Kidney (tissue), 14 donors: ENCODE results near the gene ELOVL7. TPM values are rescaled to one million over a fixed set of nuclear protein-coding genes. Genes with fewer than 3 reads are reported as not detected.

Source experiments
- DNase-seq, 5 donors: peaks; one replicate each; pipeline ENCODE4 v3.0.0-alpha.2; 2013 to 2020
- FAIRE-seq: peaks from 2 replicates; lab custom pipeline; 2012; peaks lifted over from hg19 to GRCh38; lab: Jason Lieb, UNC
- H3K27ac ChIP-seq, 2 donors: one replicate each; pipeline ENCODE4 v1.7.0; 2013; ENCODE audit warnings: low read depth in 2 of 2, low read length in 2 of 2, inconsistent platforms in 1 of 2
- H3K27me3 ChIP-seq: one replicate; pipeline ENCODE4 v1.7.1; 2013; ENCODE audit warnings: low read length, inconsistent platforms; ENCODE audit not compliant: control insufficient read depth, insufficient read depth
- H3K36me3 ChIP-seq, 3 donors: one replicate each; pipeline versions ENCODE4 v1.7.0 to v1.7.1; 2013; ENCODE audit warnings: low read length in 3 of 3, control low read depth in 1 of 3, inconsistent platforms in 1 of 3; ENCODE audit not compliant: insufficient read depth in 3 of 3, control insufficient read depth in 2 of 3
- H3K4me1 ChIP-seq, 3 donors: one replicate each; pipeline versions ENCODE4 v1.7.0 to v1.7.1; 2013; ENCODE audit warnings: low read length in 3 of 3, inconsistent platforms in 1 of 3, low read depth in 1 of 3; ENCODE audit not compliant: control insufficient read depth in 2 of 3, insufficient read depth in 2 of 3
- H3K4me3 ChIP-seq, 3 donors: one replicate each; pipeline versions ENCODE4 v1.7.0 to v1.8.1; 2013; ENCODE audit warnings: low read length in 3 of 3, control low read depth in 1 of 3, inconsistent platforms in 1 of 3
- H3K9ac ChIP-seq, 3 donors: one replicate each; pipeline versions ENCODE4 v1.7.0 to v1.7.1; 2013; ENCODE audit warnings: low read length in 3 of 3, control low read depth in 1 of 3, inconsistent platforms in 1 of 3
- H3K9me3 ChIP-seq, 3 donors: one replicate each; pipeline versions ENCODE4 v1.7.0 to v1.7.1; 2013; ENCODE audit warnings: low read length in 3 of 3, control low read depth in 1 of 3, inconsistent platforms in 1 of 3; ENCODE audit not compliant: control insufficient read depth in 2 of 3, insufficient read depth in 1 of 3
- intact Hi-C: fragments of 100-400 bp; cut with DNase I; formaldehyde crosslinking; loops from one replicate; pipeline ENCODE4 v1.11.1; 2022
- polyA plus RNA-seq: library from polyadenylated mRNA; stranded (reverse); fragments of 350-450 nt; fragmentation: Illumina TruSeq; extraction: RNeasy Lipid Tissue Mini Kit (QIAGEN cat#74804); gene quantifications from one replicate; pipeline ENCODE4 v1.2.3, GENCODE V29; 2014; ENCODE audit warnings: low read depth, low replicate concordance; ENCODE audit not compliant: insufficient read depth
- total RNA-seq: library from RNA; stranded (reverse); fragmentation: NEBNext Ultra II Directional; extraction: Animal tissue kit (Norgen Biotek cat#: 25700); gene quantifications from one replicate; pipeline ENCODE4 v1.2.1, GENCODE V29; 2021
- TF ChIP-seq, protein P1 (sequence below): IDR thresholded peaks from 3 replicates; pipeline ENCODE4 v1.5.1; 2012; ENCODE audit warnings: mild to moderate bottlenecking, moderate library complexity, borderline replicate concordance; ENCODE audit not compliant: insufficient read depth; ENCODE audit errors: extremely low read depth
- donor health status: control.
- donor health status: control.
- donor health status: control.
- donor health status: control.
- donor health status: control.
- donor health status: DM: yes; HTN: yes; CAD: no.
- donor health status: Normal renal cell carcinoma (clear cell type).

The ELOVL7 gene
- total and polyA plus RNA-seq, 2 donors from 2014 or later, result 14.6 to 22.5 TPM

DNA sequence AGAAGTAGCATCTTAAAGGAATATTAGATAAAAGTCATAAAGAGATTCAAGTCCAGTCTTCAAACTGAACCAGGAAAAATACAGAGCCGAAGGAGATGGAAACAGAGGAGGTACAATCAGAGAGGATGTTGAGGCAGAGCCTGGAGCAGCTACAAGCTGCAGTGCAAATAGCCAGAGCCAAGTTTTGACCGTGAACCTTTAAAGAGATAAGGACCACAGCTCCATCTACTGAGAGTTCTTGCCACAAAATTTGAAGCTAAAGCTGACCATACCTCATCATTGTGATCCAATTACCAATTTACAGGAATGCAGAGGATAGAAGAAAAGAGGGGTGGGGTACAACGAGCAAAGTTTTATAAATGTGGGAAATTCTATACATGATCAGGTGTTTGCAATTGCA is 133.7 kb downstream of the ELOVL7 start:
- DNase-seq, result no peak
- Histone ChIP-seq H3K36me3 (no peaks in the 10 kb centered on the region), H3K27me3 (no peaks in the 10 kb centered on the region), H3K4me3 (no peak overlapping the region), H3K9me3 (no peaks in the 10 kb centered on the region), H3K9ac (no peak overlapping the region), H3K4me1 (no peaks in the 10 kb centered on the region), H3K27ac (no peak overlapping the region)
- TF ChIP-seq, protein P1, sequence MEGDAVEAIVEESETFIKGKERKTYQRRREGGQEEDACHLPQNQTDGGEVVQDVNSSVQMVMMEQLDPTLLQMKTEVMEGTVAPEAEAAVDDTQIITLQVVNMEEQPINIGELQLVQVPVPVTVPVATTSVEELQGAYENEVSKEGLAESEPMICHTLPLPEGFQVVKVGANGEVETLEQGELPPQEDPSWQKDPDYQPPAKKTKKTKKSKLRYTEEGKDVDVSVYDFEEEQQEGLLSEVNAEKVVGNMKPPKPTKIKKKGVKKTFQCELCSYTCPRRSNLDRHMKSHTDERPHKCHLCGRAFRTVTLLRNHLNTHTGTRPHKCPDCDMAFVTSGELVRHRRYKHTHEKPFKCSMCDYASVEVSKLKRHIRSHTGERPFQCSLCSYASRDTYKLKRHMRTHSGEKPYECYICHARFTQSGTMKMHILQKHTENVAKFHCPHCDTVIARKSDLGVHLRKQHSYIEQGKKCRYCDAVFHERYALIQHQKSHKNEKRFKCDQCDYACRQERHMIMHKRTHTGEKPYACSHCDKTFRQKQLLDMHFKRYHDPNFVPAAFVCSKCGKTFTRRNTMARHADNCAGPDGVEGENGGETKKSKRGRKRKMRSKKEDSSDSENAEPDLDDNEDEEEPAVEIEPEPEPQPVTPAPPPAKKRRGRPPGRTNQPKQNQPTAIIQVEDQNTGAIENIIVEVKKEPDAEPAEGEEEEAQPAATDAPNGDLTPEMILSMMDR, result no peak
- FAIRE-seq, result no peak
- intact Hi-C loops, result no loop called here

DNA sequence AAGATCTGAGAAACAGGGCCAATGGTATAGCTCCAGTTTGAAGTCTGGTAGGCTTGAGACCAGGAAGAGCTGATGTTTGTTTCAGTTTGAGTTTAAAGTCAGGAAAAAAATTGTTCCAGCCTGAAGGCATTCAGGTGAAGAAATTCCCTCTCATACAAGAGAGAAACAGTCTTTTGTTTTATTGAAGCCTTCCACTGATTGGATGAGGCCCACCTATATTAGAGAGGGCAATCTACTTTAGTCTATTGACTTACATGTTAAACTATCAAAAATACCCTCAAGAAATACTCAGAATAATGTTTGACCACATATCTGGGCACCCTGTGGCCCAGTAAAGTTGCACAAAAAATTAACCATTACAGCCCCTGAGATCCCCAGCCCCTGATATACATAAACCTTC is 138.9 kb downstream of the ELOVL7 start:
- DNase-seq (no peak), FAIRE-seq (no peak)
- Histone ChIP-seq H3K36me3 (no peaks in the 10 kb centered on the region), H3K4me1 (peaks cover 0 to 2% (median 0%) of the 10 kb centered on the region in 3 donors), H3K4me3 (no peak overlapping the region), H3K27me3 (no peaks in the 10 kb centered on the region), H3K9me3 (no peaks in the 10 kb centered on the region), H3K27ac (no peak overlapping the region), H3K9ac (no peak overlapping the region)
- intact Hi-C loops, result no loop called here
- TF ChIP-seq, protein P1, result no peak

DNA sequence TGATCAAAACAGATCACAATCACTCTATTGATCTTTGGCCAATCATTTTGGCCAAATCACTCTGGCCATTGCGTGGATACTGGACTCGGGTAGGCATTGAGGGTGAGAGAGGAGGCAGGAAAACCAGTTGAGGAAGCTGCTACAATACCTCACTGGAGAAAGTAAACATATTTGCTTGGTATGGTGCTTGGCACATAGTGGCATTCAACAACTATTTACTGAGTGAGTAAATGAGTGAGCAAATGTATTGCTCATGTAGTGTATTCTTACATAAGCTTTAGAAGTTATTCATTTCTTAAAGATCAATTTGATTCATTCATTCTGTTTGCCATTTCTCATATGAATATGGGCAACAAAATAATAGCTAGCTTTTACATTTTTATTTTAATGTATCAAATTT is 140.1 kb downstream of the ELOVL7 start:
- no peak for DNase-seq
- H3K9me3 ChIP-seq, result no peaks in the 10 kb centered on the region
- H3K4me3 ChIP-seq, result no peak overlapping the region
- no peak for FAIRE-seq
- TF ChIP-seq, protein P1, result no peak
- H3K27me3 ChIP-seq, result no peaks in the 10 kb centered on the region
- intact Hi-C loops, result no loop called here
- peaks cover 0 to 5% (median 0%) of the 10 kb centered on the region in 3 donors for H3K4me1 ChIP-seq
- H3K9ac ChIP-seq, result no peak overlapping the region
- H3K27ac ChIP-seq, result no peak overlapping the region
- no peaks in the 10 kb centered on the region for H3K36me3 ChIP-seq

Other genes with a start within 250 kb of the ELOVL7 start
- gene DEPDC1B, start 144.1 kb downstream of the ELOVL7 start, total RNA-seq, result 0.50 TPM
- gene DEPDC1B, start 144.1 kb downstream of the ELOVL7 start, polyA plus RNA-seq, result 5.2 TPM
- 11.5 TPM for gene ERCC8, start 100.8 kb upstream of the ELOVL7 start, total RNA-seq
- gene ERCC8, start 100.8 kb upstream of the ELOVL7 start, polyA plus RNA-seq, result 6.6 TPM
- 23.7 TPM for gene NDUFAF2, start 100.9 kb upstream of the ELOVL7 start, total RNA-seq
- gene NDUFAF2, start 100.9 kb upstream of the ELOVL7 start, polyA plus RNA-seq, result 47.5 TPM